Measurements from ENCODE around the gene DEGS1.

Gene DEGS1

GRCh38 chr1:224217655-224218623 lies 34.9 kb downstream of the DEGS1 start:
- DNase-seq: no peak

- DNase-seq: no peak
Measured at GRCh38 chr1:224219011-224219611, 36.1 kb downstream of the DEGS1 start.

GRCh38 chr1:224219612-224220059 lies 36.6 kb downstream of the DEGS1 start:
- no peak for DNase-seq

- DNase-seq: no peak
Measured at GRCh38 chr1:224223819-224224714, 41.0 kb downstream of the DEGS1 start.

- no peak for DNase-seq
Measured at GRCh38 chr1:224226849-224227502, 43.9 kb downstream of the DEGS1 start.

DNA sequence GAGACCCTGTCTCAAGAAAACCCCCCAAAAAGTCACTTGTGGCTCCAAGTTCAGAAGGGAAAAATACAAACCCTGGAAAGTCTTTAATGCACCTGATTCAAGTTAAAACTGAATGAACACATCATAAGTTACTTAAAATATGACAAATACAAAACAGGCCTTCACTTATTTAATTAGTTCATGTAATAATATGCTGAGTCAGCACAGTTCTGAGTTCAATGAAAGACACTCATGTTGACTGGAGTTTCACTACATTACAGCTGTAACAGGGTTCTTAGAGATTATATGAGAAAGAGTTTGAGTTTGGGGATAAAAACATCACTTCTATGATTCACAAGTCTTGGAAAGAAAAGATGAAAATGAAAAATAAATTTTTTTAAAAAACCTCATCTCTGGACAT lies 51.0 kb downstream of the DEGS1 start:
- no peak for DNase-seq

DNA sequence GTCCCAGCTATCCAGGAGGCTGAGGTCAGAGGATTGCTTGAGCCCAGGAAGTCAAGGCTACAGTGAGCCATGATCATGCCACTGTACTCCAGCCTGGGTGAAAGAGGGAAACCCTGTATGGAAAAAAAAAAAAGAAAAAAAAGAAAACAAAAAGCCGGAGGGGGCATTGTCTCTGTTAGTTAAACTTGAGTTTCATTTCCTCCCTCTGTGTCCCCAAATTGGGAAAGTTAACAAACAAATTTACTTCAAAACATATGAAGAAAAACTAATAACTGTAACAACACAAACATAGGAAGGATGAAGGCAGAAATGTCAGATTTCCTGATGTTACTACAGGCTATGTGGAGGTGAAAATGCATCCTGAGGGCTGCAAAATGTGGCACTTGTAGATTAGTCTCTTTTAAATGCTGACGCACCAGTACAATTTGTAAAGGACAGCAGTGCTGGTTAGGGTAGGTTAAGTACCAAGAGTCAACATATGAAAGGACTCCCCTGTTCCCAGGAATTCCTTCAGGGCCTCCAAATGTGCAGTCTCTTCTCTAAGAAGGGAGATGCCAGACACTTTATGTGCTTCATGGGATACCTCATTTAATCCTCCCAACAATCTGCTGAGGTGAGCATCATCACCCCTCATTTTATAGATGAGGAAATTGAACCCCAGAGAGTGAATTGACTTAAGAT lies 52.9 kb downstream of the DEGS1 start:
- DNase-seq: no peak

DNA sequence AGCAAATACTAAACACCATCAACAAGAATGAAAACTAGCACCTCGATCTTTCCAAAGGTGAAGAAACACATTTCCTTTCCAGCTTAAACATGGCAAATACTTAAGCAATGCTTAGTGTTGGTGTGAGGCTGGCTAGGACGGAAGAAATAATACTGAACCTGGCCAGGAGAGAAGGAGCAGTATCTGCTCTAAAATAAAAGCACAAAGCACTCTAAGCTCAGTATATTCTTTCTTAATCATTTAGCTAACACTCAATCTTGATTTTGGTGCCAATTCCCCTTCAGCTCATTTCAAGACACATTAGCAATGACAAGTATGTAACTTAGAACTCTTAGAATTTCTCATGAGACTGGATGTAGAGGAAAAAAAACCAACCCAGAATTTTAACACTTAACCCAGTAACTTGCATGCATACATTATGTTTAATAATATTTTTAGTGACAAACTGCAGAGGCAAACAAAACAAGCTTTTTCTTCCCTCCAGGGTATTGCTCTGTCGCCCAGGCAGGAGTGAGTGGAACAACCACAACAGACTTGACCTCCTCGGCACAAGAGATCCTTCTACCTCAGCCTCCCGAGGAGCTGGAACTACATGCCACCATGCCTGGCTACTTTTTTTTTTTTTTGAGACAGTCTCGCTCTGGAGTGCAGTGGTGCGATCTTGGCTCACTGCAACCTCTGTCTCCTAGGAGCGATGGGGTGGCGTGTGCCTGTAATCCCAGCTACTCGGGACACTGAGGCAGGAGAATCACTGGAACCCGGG lies 54.3 kb downstream of the DEGS1 start:
- DNase-seq: no peak

GRCh38 chr1:224238212-224238611 lies 55.2 kb downstream of the DEGS1 start:
- no peak for DNase-seq

DNA sequence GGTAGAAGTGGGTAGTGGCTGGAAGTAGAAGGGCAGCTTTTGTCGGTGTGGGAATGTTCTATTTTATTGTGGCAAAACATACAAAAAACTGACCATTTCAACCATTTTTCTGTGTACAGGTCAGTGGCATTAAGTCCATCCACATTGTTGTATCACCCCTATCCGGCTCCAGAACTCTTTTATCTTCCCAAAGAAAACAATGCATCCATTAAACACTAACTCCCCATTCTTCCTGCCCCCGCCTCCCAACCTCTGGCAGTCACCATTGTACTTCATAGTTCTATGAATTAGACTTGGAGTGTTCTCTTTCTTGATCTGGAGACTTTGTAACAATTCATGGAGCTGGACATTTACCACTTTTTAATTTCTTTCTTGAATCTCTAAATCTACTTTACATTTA lies 55.7 kb downstream of the DEGS1 start:
- no peak for DNase-seq
